Transverse colon (tissue), 4 donors: ENCODE data around the gene FANCI. TPM values are rescaled to one million over a fixed set of nuclear protein-coding genes. Genes with fewer than 3 reads are reported as not detected.
A peak's percentile ranks its signal among the peaks of the same experiment; 100 is the strongest.

Experiments used
- DNase-seq: peaks from one replicate; pipeline ENCODE4 v3.0.0-alpha.2; 2019
- H3K27ac ChIP-seq, 4 donors: fragments of 200-600 bp; sonication (generic); 2 replicates each; pipeline ENCODE4 v1.5.1; 2016 to 2018; ENCODE audit warnings: inconsistent platforms in 4 of 4
- H3K27me3 ChIP-seq: fragments of 200-600 bp; sonication (generic); 2 replicates; pipeline ENCODE4 v1.5.1; 2017; ENCODE audit warnings: inconsistent platforms
- H3K36me3 ChIP-seq, 4 donors: fragments of 200-600 bp; sonication (generic); 2 replicates each; pipeline ENCODE4 v1.5.1; 2017 to 2019; ENCODE audit warnings: inconsistent platforms in 4 of 4
- H3K4me1 ChIP-seq, 4 donors: fragments of 200-600 bp; sonication (generic); 2 replicates each; pipeline ENCODE4 v1.5.1; 2017 to 2020; ENCODE audit warnings: inconsistent platforms in 4 of 4
- H3K4me3 ChIP-seq, 4 donors: fragments of 200-600 bp; sonication (generic); 1 replicate in 1 of 4; 2 replicates in 3 of 4; pipeline versions ENCODE4 v1.5.1 to v1.6.1; 2017 to 2019; ENCODE audit warnings: inconsistent platforms in 4 of 4
- H3K9me3 ChIP-seq, 2 donors: fragments of 200-600 bp; sonication (generic); 2 replicates each; pipeline ENCODE4 v1.5.1; 2017 to 2019; ENCODE audit warnings: inconsistent platforms in 2 of 2
- EP300 ChIP-seq: sonication (generic); formaldehyde crosslinking; IDR thresholded peaks from one replicate; pipeline ENCODE4 v1.6.1; 2017; ENCODE audit warnings: antibody characterized with exemption, low read depth
- POLR2A ChIP-seq: fragments of 450-650 bp; IDR thresholded peaks from one replicate; pipeline ENCODE4 v1.6.1; 2016; ENCODE audit warnings: antibody characterized with exemption, mild to moderate bottlenecking, moderate library complexity
- POLR2AphosphoS5 ChIP-seq, 3 donors: sonication (generic); formaldehyde crosslinking; IDR thresholded peaks; one replicate each; pipeline ENCODE4 v1.6.1; 2016; ENCODE audit warnings: antibody characterized with exemption in 3 of 3
- whole genome bisulfite sequencing, 2 donors: methylation state at CpG; one replicate each; pipeline ENCODE4 v1.1.5; 2018; ENCODE audit warnings: low coverage in 1 of 2; 5-methylcytosine and 5-hydroxymethylcytosine counted together
- in situ Hi-C, 4 donors: fragments of 200-750 bp; cut with MboI; loops; one replicate each; pipeline versions ENCODE4 v1.15.0 to v1.15.1; 2017; ENCODE audit warnings: low sequenced_read_pairs in 3 of 4, low pct_ligation_motif_present in 1 of 4, low pct_unique_long_range_greater_than_20kb in 1 of 4
- intact Hi-C: fragments of 100-400 bp; cut with DNase I; formaldehyde crosslinking; loops from one replicate; pipeline ENCODE4 v1.15.1; 2023; ENCODE audit warnings: low total_unique reads
- total RNA-seq, 4 donors: library from RNA; depleted of rRNA; stranded (reverse); fragments of >200 nt; gene quantifications; one replicate each; pipeline ENCODE4 v1.1.0, GENCODE V29; 2016
- TF ChIP-seq, protein P1 (sequence below), 5 experiments: fragments of 200-600 bp in 3 of 5; fragments of 450-650 bp in 2 of 5; sonication (generic) in 3 of 5; IDR thresholded peaks; 1 replicate in 2 of 5; 2 replicates in 3 of 5; pipeline ENCODE4 v1.5.1; 2016 to 2017; ENCODE audit warnings: antibody characterized with exemption in 5 of 5, inconsistent platforms in 3 of 5, mild to moderate bottlenecking in 2 of 5, moderate library complexity in 1 of 5

FANCI gene
- total RNA-seq, 4 donors from 2014 or later, result 3.7 to 10.3 (median 4.5) TPM

DNA sequence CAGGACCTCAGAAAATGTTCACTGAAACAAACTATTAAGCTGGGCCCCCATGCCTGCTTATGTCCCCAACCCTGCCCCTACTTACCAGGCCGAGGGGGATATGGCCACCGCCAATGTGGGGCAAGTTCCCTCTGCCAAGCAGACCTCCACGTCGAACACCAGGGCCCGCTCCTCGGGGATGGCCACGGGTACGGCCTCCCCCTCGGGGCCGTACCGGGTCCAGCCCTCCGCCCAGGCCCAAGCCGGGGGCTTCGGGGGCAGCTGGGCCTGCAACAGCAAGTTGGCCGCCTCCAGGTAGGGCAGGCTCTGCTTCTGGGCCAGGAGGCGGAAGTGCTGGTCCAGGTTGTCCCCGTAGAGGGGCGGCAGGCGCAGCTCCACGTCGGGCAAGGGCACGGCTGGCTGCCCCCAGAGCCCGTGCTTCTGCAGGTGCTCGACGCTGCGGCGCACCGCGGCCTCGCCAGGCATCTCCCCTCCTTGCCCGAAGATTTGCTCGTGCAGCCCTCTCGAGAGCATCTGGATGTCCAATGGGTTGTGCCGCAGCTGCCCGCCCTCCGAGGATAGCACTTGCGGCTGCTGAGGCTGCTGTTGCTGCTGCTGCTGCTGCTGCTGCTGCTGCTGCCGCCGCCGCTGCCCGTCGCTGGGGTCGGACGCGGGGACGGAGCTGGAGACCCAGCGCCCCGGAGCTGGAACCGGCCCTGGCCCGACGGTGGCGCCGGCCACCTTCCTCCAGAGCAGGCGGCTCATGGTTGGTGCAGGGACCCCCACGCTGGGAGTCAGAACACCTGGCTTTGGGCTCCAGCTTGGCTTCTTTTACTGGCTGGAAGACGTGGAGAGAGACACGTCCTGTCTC, 89.5 kb downstream of the FANCI start:
- H3K9me3 ChIP-seq, result no peaks in the 10 kb centered on the region
- DNase-seq, result no peak
- H3K36me3 ChIP-seq, result peaks cover 0 to 32% (median 13%) of the 10 kb centered on the region in 4 donors
- H3K27ac ChIP-seq, result peak overlapping the region; percentile 90 to 98 (median 96)
- peaks cover 34 to 65% (median 58%) of the 10 kb centered on the region in 4 donors for H3K4me1 ChIP-seq
- TF ChIP-seq, protein P1, sequence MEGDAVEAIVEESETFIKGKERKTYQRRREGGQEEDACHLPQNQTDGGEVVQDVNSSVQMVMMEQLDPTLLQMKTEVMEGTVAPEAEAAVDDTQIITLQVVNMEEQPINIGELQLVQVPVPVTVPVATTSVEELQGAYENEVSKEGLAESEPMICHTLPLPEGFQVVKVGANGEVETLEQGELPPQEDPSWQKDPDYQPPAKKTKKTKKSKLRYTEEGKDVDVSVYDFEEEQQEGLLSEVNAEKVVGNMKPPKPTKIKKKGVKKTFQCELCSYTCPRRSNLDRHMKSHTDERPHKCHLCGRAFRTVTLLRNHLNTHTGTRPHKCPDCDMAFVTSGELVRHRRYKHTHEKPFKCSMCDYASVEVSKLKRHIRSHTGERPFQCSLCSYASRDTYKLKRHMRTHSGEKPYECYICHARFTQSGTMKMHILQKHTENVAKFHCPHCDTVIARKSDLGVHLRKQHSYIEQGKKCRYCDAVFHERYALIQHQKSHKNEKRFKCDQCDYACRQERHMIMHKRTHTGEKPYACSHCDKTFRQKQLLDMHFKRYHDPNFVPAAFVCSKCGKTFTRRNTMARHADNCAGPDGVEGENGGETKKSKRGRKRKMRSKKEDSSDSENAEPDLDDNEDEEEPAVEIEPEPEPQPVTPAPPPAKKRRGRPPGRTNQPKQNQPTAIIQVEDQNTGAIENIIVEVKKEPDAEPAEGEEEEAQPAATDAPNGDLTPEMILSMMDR (IDR thresholded peaks at IDR 0.05), result no peak
- TF ChIP-seq EP300 (no peak), POLR2A (no peak), POLR2AphosphoS5 (IDR thresholded peaks at IDR 0.05) (no peak)
- H3K4me3 ChIP-seq, result peak overlapping the region; percentile 84 to 89 (median 85)
- H3K27me3 ChIP-seq, result no peaks in the 10 kb centered on the region
- intact Hi-C loops, result no loop called here
- WGBS, 2 donors, result 91% methylated on average over 41 of the region's 57 CpGs; no CpG with 5 or more reads in 1 of the 2 donors
- in situ Hi-C loops, result no loop called here

DNA sequence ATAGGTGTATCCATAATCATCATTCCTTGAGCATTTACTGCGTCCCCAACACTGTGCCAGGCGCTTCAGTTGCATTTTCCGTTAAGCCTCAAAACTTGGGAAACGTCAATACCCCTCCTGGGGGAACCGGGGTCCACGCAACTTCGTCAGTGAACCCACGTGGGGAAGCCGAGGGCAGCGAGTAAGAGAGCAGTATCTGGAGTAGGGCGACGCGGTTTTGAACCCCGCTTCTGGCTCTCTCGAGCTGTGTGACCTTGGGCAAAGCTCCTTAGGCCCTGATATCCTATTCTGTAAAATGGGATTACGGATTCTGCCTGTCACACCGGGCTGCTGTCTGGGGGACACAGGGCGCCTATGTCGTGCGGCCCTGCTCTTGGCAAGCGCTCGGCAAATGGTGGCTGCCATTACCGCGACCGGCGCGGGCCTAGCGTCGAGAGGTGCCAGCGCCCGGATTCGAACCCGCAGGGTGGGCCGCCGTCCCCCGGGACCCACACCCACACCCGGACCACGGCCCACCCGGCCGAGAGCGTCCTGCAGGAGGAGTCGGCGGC, 90.3 kb downstream of the FANCI start:
- Histone ChIP-seq H3K36me3 (peaks cover 0 to 24% (median 7%) of the 10 kb centered on the region in 4 donors), H3K9me3 (no peaks in the 10 kb centered on the region), H3K4me1 (peaks cover 34 to 58% (median 57%) of the 10 kb centered on the region in 4 donors), H3K4me3 (peak overlapping the region; percentile 84 to 89 (median 85)), H3K27me3 (no peaks in the 10 kb centered on the region), H3K27ac (peak overlapping the region; percentile 90 to 98 (median 96))
- DNase-seq, result no peak
- WGBS, 2 donors, result 1 to 10% methylated on average over 2 to 36 of the region's 43 CpGs
- in situ Hi-C loops (no loop called here), intact Hi-C loops (no loop called here)
- TF ChIP-seq POLR2AphosphoS5 (IDR thresholded peaks at IDR 0.05), result no peak
- TF ChIP-seq EP300, result no peak
- no peak for TF ChIP-seq POLR2A
- TF ChIP-seq, protein P1 (IDR thresholded peaks at IDR 0.05), result no peak

DNA sequence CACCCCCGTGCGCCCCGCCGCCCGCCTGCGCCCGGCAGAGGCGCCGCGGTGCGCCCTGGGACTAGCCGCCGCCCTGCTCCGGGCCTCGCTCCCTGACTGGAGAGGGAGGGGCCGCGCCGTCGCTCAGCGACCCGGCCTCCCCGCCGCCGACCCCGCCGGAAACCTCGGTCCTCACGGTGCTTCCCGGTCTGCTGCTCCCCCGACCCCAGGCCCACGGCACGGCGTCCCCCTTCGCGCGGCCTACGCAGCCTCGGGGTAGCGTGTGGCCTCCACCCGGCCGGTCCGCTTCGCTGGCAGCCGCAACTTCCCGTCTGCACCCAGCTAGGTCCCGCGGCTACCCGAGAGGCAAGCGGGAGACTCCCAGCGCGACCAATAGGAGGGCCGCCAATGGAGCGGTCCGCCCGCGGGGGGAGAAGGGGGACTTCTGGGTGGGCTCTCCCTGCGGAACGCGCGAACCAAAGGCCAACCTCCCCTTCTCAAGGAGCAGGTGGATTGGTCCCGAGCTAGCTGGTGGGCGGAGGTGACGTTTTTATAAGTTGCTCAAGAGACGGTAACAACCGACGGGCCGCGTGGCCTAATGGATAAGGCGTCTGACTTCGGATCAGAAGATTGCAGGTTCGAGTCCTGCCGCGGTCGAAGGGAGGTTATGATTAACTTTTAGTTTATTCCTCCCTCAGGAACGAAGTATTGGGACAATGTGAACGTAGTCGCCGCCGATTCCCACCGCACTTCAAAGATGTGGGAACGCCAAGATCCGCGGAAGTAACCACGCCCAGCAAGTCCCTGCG, 90.9 kb downstream of the FANCI start, which contains the start of gene POLG:
Gene POLG, minus strand, starts transcription at position 315 of the 788 bp plus-strand sequence. CDS start 1,070 bp downstream, outside the sequence.
- peak within 1 kb of the TSS; percentile 90 to 98 (median 96) for H3K27ac ChIP-seq
- in situ Hi-C loops, result no loop called here
- H3K4me1 ChIP-seq, result peaks cover 34 to 51% (median 50%) of the 10 kb centered on the region in 4 donors

DNA sequence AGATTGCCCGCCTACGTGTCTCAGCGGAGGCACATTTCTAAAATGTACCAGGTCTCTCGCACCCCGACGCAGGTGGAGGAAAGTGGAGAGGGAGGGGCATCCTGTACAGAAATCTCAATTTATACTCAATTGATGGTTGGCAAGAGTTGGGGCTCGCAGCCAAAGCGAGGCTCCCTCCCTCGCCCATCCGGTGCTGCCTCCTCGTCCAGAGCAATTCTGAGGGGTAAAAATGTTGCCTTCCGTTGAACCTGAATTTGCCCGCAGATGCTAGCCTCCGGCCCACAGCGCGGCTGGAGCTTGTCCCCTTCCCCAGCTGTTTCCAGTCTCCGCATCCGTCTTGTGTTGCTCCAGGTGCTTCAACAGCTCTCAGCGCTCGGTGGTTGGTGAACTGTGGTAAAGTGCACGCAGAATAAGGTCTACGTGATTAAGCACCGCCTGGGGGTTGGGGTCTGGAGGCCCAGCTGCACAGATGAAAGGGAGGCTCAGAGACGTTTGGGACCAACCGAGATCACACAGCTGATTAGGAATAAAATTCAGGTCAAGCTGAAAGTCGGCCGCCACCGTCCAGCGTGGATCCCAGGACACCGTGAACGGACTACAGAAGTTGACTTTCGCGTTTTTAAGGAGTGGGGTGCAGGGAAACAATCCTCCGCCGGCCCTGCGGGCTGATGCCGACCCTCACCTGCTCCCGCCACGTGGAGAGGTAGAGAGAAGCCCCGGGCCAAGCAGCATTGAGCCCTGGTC, 91.7 kb downstream of the FANCI start:
- peaks cover 0 to 14% (median 5%) of the 10 kb centered on the region in 4 donors for H3K36me3 ChIP-seq
- intact Hi-C loops, result no loop called here
- TF ChIP-seq, protein P1 (IDR thresholded peaks at IDR 0.05), result no peak
- TF ChIP-seq POLR2A (no peak), EP300 (no peak), POLR2AphosphoS5 (IDR thresholded peaks at IDR 0.05) (no peak)

More for the DNA sequence above, 90.9 kb downstream of the FANCI start, which contains the start of gene POLG:
- peaks cover 0 to 19% (median 5%) of the 10 kb centered on the region in 4 donors for H3K36me3 ChIP-seq
- 0% methylated on average over 34 of the region's 85 CpGs; no CpG with 5 or more reads in 1 of the 2 donors for WGBS, 2 donors
- DNase-seq, result peak; percentile 99
- peak within 1 kb of the TSS; percentile 84 to 89 (median 85) for H3K4me3 ChIP-seq
- H3K27me3 ChIP-seq, result no peaks in the 10 kb centered on the region
- intact Hi-C loops, result no loop called here
- TF ChIP-seq POLR2A (peak; percentile 97), EP300 (no peak), POLR2AphosphoS5 (IDR thresholded peaks at IDR 0.05) (peak; percentile 97 to 98 (median 97))
- H3K9me3 ChIP-seq, result no peaks in the 10 kb centered on the region

More for the DNA sequence above, 91.7 kb downstream of the FANCI start:
- H3K4me1 ChIP-seq, result peaks cover 28 to 44% (median 42%) of the 10 kb centered on the region in 4 donors
- no peaks in the 10 kb centered on the region for H3K27me3 ChIP-seq
- H3K27ac ChIP-seq, result peak overlapping the region; percentile 90 to 98 (median 96)
- in situ Hi-C loops, result no loop called here
- 17 to 25% methylated on average over 14 to 40 of the region's 40 CpGs for WGBS, 2 donors
- peak overlapping the region; percentile 24 to 86 (median 58) for H3K4me3 ChIP-seq
- no peaks in the 10 kb centered on the region for H3K9me3 ChIP-seq
- peak; percentile 43 for DNase-seq
